ENCODE results near the gene SH3BP2.

Gene SH3BP2

DNA sequence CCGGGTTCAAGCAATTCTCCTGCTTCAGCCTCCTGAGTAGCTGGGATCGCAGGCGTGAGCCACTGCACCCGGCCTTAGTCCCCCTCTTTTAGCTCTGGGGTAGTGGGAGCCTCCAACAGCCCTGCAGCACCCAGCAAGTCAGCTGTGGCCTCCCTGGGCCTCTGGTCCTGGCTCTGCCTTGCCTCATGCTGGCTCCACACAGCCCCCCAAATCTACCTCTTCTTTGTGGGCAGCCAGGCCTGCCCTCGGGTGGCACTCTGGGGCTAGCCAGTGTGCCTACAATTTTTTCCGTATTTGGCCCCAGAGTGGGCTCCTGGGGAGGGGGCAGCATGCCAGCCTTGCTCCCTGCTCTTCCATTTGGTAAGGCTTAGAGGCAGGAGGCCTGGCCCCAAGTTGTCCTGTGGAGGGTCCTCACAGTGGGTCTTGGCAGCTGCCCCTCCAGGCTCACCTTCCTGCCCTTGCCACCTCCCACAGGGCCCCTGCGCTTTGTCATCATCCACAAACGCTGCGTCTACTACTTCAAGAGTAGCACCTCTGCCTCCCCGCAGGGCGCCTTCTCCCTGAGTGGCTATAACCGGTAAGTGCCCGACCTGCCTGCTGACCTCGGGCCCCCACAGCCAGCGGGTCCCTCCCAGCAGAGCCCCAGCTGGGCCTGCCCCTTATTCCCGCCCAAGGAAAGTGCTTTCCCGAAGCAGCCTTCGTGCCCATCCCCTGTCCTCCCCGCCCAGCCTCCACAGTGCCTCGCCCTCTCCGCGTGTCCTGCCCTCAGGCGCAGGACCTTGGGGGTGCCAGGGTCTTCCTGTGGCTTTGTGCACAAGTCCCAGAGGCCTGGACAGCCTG is 29.8 kb downstream of the SH3BP2 start:
- no peak for DNase-seq

DNA sequence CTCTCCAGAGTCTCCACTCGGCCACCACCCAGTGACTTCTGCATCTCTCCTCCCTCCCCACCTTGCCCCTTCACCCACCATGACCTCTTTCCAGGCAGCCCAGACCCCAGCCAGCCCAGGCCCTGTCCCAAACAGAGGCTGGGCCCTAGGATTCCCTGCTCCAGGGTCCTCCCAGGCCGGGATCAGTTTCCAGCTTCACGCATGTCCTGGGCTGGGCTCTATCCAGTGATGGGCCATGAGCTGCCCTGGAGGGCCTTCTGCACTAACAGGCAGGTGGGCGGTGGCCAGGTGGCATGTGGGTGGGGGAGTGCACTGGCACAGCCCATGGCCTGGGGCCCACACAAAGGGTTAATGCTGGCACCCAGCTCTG is 30.4 kb downstream of the SH3BP2 start:
- DNase-seq = no peak

DNA sequence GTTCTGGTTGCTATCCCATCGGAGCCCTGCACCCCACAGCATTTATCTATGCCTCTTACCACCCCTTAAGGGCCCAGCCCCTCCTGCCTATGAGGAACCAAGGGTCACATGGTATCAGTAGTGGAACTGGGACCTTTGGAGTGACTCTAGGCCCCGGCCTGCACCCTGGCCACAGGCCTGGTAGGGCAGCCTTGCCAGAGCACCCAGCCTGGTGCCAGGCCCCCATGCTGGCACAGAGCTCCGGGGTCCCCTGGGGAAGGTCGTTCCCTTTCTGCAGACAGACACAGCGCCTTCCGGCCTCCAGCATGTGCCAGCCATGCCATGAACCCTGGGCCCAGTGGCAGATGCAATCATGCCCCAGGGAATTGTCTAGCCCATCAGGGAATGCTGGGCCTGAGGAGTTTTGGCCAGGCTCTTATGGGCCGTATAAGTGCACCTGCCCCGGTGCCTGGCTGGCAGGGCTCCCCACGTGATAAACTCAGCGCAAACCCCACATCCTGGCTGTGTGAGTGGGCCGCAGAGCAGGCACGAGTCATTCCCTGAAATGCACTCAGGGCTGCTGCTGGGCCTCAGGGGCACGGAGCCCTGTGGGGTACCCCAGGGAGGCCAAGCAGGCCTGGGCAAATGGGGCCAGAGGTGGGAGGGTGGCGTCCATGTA is 30.9 kb downstream of the SH3BP2 start:
- DNase-seq = no peak

DNA sequence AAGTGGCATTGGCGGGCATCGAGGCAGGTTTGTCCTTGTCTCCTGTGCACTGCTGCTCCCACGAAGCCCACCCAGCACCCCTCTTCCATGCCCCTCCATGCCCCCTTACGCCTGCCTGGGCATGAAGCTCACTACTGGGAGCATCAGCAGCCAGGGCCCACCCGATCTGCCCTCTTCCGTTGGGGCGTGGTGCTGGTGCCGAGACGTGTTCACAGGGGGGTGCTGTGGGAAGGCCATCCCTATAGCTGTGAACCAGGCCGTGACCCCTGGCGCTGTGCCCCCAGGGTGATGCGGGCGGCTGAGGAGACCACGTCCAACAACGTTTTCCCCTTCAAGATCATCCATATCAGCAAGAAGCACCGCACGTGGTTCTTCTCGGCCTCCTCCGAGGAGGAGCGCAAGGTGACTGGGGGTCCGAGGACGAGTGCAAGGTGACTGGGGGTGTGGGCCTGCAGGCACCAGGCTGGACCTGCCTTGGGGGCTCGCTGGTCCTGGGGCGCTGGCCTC is 31.5 kb downstream of the SH3BP2 start:
- no peak for DNase-seq

DNA sequence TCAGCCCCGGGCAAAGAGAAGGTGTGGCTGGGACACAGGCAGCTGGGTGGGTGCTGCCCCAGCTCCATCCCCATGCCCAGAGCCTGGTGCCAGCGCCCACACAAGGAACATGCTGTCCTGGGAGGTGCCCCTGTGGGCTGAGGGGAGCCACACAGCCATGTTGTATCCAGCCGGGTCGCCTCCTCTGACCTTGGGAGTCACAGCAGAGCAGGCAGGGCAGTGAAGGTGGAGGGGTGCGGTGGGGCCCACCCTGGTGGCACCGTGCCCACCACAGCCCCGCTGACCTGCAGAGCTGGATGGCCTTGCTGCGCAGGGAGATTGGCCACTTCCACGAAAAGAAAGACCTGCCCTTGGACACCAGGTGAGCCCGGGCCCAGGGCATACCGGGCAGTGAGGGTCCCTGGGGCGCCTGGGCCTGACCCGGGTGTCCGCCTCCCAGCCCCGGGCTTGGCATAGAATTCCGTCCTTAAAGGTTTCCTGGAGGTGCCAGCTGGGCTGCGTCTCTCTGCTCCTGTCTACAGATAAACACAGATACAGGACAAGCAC is 32.0 kb downstream of the SH3BP2 start:
- no peak for DNase-seq

DNA sequence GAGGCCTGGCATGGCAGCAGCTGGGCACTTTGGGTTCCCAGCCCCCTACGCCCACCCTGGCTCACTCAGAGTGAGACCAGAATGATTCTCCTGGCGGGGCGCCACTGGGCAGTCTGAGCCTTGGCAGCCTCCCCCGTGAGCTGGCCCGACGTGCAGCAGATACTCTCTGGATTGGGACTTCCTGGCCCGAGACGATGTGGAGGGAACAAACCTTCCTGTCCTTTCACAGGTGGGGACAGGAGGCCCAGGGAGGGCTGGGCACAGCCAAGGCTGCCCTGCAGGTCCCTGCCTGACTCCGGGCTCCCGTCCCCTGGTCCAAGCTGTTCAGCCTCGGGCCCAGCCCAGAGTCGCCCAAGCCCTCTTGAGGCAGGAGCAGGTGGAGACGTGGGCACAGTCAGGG is 32.9 kb downstream of the SH3BP2 start:
- DNase-seq = no peak

DNA sequence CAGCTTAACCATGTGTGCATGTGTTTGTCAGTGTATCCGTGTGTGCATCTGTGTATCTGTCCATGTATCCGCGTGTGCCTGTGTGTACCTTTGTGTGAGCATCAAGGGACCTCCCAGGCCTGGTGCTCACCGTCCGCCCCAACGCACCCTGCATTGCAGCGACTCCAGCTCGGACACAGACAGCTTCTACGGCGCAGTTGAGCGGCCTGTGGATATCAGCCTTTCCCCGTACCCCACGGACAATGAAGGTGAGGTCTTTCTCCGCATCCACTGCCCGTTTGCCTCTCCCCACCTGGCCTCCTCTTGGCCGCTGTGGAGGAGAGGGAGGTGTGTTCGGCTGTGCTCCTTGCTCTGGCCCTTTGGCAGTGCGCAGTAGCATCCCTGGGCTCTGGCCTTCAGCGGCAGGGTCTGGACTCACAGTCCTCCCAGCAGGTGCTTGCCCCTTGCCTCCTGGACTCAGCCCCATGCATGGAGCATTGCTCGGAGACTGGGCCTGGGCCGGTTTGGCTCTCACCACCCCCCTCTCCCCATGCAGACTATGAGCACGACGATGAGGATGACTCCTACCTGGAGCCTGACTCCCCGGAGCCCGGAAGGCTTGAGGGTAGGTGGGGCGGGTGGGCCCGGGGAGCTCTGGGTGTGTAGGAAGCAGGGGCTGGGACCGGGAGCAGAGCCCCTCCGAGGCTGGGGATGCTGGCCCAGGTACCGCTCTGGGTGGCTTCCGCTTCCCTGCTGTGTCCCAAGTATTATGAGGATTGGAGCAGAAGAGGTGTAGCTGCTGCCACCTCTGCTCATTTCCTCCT is 34.4 kb downstream of the SH3BP2 start:
- no peak for DNase-seq

DNA sequence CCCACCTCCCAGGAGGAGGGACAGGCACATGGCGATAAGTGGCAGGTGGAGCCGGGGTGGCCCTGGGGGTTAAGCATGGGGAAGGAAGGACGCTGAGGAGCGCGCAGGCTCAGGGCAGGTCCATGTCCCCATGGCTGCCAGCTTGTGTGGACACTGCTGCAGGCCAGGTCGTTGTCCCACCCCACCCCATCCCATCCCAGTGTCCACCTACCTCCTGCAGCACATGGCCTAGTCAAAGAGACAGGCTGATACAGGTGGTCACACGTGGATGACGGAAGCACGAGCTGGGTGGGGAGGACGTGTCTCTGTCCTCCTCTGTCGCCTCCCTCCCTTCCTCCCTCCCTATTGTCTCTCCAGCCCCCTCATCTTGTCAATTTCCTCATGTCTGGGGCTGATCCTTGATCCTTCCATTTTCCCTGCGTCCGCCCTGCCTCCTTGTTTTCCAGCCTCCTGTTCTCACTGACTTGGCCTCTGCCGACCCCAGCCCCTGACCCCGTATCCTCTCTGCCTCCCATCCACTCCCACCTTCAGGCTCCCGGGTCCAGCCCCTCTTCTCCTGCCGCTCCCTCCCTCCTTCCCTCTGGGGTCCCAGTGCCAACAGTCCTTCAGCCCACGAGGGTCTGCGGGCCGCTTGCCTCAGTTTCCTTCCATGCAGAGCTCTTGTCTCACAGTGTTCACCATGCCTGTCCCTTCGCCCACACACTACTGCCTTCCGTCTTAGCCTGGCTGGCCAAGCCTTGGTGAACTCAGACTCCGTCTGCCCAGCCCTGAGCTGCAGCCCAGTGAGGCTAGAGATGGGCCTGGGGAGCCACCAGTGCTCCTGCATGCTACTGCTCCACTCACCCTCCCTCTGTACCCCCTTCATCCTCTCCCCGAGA is 35.2 kb downstream of the SH3BP2 start:
- no peak for DNase-seq

DNA sequence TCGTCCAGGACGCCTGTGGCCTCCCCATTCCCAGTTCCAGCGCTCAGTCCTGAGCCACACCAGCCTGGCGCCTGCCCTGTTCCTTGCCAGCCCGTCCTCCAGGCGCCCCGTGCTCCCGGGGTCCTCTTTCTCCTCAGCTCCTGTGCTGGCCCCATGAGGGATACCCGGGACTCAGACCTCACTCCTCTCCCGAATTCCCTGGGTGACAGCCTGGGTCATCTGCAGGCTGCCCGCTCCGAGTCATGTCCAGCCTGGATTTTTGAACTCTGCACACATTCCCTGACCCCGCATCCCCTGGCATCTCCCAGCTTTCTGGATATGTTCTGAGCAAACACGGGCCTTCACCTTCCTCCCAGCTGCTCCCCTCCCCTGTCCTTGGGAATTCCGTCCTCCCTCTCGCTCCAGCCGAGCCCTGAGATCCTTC is 35.9 kb downstream of the SH3BP2 start:
- no peak for DNase-seq

DNA sequence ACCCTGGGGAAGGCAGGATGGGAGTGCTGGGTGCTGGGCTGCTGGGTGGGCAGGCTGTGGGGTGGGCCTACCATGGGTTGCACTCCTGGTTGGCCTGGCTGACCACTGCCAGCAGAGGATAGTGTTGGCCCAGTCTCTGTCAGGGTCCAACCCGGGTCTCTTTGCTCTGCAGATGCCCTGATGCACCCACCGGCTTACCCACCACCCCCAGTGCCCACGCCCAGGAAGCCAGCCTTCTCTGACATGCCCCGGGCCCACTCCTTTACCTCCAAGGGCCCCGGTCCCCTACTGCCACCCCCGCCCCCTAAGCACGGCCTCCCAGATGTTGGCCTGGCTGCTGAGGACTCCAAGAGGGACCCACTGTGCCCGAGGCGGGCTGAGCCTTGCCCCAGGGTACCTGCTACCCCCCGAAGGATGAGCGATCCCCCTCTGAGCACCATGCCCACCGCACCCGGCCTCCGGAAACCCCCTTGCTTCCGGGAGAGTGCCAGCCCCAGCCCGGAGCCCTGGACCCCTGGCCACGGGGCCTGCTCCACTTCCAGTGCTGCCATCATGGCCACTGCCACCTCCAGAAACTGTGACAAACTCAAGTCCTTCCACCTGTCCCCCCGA is 36.5 kb downstream of the SH3BP2 start:
- no peak for DNase-seq

DNA sequence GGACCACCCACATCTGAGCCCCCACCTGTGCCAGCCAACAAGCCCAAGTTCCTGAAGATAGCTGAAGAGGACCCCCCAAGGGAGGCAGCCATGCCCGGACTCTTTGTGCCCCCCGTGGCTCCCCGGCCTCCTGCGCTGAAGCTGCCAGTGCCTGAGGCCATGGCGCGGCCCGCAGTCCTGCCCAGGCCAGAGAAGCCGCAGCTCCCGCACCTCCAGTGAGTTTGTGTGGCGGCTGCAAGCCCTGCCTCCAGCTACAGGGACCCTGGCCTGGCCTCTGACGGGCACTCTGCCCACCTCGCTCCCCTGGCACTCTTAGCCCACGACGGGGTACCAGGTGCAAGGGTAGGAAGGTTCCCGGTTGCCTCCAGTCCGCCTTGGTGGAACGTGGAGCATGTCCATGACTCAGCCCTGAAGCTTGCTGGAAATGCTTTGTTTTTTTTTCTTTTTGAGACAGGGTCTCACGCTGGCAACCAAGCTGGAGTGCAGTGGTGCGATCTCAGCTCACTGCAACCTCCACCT is 37.1 kb downstream of the SH3BP2 start:
- DNase-seq = no peak

DNA sequence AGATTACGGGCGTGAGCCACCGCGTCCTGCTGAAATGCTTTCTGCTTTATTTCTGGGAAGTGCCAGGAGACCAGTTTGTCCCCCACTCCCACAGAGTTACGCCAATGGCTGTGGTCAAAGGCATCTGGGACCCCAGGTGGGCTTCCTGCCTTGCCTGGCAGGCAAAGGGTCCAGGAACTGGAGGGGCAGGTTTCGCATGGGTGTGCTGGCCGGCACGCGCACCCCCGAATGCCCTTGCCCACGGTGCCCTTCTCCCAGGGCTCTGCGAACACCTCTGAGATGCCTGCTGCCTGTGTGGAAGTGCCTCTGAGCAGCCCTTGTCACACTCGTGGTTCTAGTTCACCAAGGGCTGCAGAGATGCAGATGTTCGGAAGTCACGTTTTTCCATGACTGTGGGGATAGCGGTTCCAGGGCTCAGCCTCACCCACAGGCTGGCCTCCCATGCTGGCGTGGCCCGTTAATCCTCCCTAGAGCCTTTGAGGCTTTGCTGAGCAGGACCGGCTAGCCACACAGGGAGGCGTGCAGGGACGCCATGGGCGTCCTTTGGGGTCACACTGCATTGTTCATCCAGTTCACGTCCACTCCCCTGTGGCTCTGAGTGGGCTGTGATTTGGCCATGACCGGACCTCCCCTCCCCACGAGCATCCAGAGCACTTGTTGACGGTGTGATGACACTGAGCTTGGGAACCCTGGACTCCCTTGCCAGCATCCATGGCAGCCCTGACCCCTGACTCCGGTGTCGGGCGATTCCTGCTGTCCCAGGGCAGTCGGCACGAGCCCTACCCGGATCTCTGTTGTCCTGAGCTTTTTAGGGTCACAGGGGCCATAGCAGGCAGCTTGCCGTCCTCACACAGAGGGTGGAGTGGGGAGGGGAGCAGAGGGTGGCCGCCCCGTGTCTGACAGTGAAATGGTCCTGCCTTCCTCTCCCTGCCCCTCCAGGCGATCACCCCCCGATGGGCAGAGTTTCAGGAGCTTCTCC is 38.0 kb downstream of the SH3BP2 start:
- DNase-seq = no peak

DNA sequence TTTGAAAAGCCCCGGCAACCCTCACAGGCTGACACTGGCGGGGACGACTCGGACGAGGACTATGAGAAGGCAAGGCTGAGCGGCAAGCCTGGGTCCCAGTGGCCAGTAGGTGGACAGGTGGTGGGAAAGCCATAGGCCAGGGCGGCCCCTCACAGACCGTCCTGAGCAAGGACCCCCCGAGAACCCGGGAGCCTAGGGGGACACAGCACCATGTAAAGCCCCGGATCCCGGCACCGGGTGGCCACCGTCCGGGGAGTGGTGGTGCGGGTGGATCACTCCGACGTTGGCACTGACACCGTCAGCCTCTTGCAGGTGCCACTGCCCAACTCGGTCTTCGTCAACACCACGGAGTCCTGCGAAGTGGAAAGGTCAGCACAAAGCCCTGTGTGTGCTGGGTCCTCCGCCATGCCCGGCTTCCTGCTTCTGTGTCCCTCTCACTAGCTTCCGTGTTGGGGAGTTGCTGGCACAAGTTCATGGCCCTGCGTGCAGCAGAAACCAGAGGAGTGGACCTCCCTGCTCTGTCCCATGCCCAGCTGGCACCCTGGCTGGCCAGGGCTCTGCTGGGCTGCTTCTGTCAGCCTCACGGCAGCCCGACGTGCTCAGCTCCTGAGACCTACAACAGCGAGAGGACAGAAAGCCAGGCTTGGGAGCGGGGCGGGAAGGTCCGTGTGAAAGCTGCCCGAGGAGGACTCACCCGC is 38.9 kb downstream of the SH3BP2 start:
- DNase-seq = no peak

DNA sequence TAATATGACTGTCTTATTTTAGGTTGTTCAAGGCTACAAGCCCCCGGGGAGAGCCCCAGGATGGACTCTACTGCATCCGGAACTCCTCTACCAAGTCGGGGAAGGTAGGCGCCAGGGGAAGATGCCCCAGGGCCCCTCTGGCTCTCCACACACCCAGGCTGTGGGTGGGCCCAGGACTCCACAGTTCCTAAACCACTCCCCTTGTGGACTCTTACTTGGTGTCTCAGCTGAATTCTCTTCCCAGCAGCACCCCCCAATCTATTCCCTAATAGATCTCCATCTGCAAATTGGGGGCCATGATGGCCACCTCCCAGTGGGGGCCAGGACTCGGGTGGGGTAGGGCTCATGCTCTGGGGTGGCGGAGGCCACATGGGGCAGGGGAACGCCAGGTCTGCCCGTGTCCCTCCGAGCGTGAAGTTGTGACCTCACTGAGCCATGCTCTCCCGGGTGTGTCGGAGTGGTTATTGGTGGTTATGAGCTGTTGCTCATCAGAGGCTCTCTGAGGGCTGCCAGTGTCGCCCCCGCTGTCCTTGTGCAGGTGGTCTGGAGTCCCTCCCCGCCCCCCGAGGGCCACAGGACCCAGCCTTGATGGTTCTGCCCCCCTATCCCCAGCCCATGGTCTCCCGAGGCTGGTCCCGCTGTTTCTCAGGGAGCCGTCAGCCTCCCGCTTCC is 39.6 kb downstream of the SH3BP2 start:
- DNase-seq = no peak

DNA sequence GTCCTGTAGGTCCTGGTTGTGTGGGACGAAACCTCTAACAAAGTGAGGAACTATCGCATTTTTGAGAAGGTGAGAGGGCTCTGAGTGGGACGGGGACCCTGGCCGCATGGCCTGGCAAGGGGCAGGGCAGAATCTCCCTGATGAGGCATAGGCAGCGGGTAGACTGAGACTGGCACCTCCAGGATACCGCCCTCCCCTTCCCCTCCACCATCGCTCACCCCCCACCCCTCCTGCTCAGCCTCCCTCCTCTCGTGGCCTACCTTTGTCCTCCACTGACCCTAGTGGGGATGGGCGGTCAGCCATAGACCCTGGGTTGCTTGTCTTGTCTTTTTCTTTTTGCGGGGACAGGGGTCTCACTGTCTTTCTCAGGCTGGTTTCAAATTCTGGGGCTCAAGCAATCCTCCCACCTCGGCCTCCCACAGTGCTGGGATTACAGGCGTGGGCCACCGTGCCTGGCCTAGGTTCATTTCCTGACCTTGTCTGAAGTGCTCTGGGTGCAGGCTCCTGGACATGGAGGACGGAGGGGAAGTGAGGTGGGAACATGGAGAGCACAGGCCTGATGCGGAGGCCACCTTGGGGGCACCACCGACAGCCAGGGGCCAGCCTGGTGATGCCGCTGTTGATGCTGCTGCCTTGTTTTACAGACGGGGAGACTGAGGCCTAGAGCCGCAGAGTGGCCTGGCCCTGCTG is 40.2 kb downstream of the SH3BP2 start:
- DNase-seq = no peak

DNA sequence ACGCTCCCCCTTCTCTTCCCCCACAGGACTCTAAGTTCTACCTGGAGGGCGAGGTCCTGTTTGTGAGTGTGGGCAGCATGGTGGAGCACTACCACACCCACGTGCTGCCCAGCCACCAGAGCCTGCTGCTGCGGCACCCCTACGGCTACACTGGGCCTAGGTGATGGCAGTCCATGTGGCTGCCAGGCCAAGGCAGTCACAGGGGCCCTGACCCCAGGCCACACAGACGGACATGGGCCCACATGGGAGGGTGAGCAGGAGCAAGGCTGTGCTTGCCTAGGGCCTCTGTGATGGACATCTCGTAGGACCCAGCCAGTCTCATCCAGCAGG is 40.8 kb downstream of the SH3BP2 start:
- no peak for DNase-seq

DNA sequence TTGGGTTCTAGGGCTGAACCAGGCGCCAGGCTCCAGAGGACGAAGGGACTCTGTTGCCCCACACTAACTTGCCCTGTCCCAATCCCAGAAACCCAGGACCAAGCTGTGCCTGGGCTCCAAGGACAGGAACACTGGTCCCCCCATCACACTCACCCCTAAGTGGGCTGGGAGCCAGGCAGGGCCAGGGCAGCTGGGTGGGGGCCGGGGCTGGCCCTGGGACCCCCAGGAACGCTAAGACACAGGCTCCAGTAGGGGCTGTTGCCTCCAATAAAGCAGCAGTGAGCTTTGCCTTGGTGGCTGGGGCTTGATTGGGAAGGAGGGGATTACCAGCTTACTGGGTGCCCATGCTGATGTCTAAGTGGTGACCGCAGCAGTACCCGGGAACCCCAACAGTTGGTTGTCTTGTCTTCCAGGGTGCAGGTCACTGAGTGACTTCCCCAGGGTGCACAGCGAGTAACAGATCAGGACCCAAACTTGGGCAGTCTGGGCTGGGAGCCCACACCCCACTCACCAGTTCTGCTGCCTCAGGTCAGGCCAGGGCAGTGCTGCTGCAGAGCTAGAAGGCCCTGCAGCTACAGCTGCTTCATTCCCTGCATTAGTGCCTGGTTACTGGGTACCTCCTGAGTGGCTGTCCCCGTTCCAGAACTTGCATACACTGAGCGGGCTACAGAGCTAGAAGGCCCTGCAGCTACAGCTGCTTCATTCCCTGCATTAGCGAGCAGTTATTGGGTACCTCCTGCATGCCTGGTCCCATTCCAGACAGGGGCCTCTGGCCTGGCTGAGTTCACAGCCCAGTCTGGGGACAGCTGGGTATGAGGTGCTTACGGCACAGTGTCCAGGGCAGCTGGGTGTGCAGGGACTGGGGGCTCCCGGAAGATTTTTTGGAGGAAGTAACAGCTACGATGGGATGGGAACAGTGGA is 41.4 kb downstream of the SH3BP2 start:
- no peak for DNase-seq

Data from NCI-H1048 (cell line).